CD14-positive monocyte (primary cell): ENCODE results near the gene RNF13. TPM values are rescaled to one million over a fixed set of nuclear protein-coding genes. Genes with fewer than 3 reads are reported as not detected.
"Not testable (repeated sequence)": the region's sequence is repeated elsewhere in the genome, so short reads cannot be mapped to it uniquely, and the experiment has no call there.

ENCODE experiments used
- DNase-seq, 3 donors: peaks; one replicate each; pipeline ENCODE4 v3.0.0-alpha.2; 2011 to 2022
- H2AFZ ChIP-seq: 2 replicates; pipeline ENCODE4 v1.6.0; 2012; ENCODE audit warnings: mild to moderate bottlenecking, low read depth, low read length, inconsistent platforms; ENCODE audit not compliant: insufficient read depth, poor library complexity, severe bottlenecking
- H3K27ac ChIP-seq, 2 donors: 1 replicate in 1 of 2; 2 replicates in 1 of 2; pipeline ENCODE4 v1.5.1; 2012 to 2013; ENCODE audit warnings: low read length in 2 of 2, control low read depth in 1 of 2, inconsistent platforms in 1 of 2, low read depth in 1 of 2, mild to moderate bottlenecking in 1 of 2
- H3K27me3 ChIP-seq, 2 donors: one replicate each; pipeline versions ENCODE4 v1.6.0 to v1.6.1; 2011 to 2013; ENCODE audit warnings: low read length in 2 of 2; ENCODE audit not compliant: control insufficient read depth in 2 of 2, insufficient read depth in 2 of 2
- H3K36me3 ChIP-seq, 2 donors: replicated peaks in 1 of 2; 1 replicate in 1 of 2; 2 replicates in 1 of 2; pipeline versions ENCODE4 v1.5.1 to v1.6.1; 2012 to 2013; ENCODE audit warnings: low read length in 2 of 2, control low read depth in 1 of 2, inconsistent platforms in 1 of 2, mild to moderate bottlenecking in 1 of 2; ENCODE audit not compliant: insufficient read depth in 2 of 2, control insufficient read depth in 1 of 2
- H3K4me1 ChIP-seq, 2 donors: 1 replicate in 1 of 2; 2 replicates in 1 of 2; pipeline versions ENCODE4 v1.5.1 to v1.6.1; 2012 to 2013; ENCODE audit warnings: low read length in 2 of 2, control low read depth in 1 of 2, inconsistent platforms in 1 of 2, mild to moderate bottlenecking in 1 of 2, moderate library complexity in 1 of 2; ENCODE audit not compliant: insufficient read depth in 2 of 2, control insufficient read depth in 1 of 2
- H3K4me2 ChIP-seq: replicated peaks from 2 replicates; pipeline ENCODE3; 2012; ENCODE audit warnings: low read length, moderate library complexity, mild to moderate bottlenecking; ENCODE audit not compliant: poor library complexity, severe bottlenecking; ENCODE audit errors: extremely low read depth
- H3K4me3 ChIP-seq, 3 experiments: fragments of 200-600 bp in 1 of 3; sonication (generic) in 1 of 3; replicated peaks in 1 of 3; 1 replicate in 2 of 3; 2 replicates in 1 of 3; pipeline ENCODE4 v1.5.1; 2011 to 2013; ENCODE audit warnings: low read length in 3 of 3, mild to moderate bottlenecking in 3 of 3, control low read depth in 2 of 3, low read depth in 2 of 3, inconsistent platforms in 1 of 3, moderate library complexity in 1 of 3
- H3K79me2 ChIP-seq: 2 replicates; pipeline ENCODE4 v1.6.0; 2012; ENCODE audit warnings: mild to moderate bottlenecking, control low read depth, inconsistent platforms, low read length, moderate library complexity; ENCODE audit not compliant: insufficient read depth
- H3K9ac ChIP-seq: 2 replicates; pipeline ENCODE4 v1.6.0; 2017; ENCODE audit warnings: low read length, mild to moderate bottlenecking; ENCODE audit not compliant: insufficient read depth, poor library complexity, severe bottlenecking
- H3K9me3 ChIP-seq, 2 donors: replicated peaks in 1 of 2; 1 replicate in 1 of 2; 2 replicates in 1 of 2; pipeline versions ENCODE4 v1.5.1 to v1.6.1; 2012 to 2013; ENCODE audit warnings: low read length in 2 of 2, control low read depth in 1 of 2; ENCODE audit not compliant: control insufficient read depth in 1 of 2, insufficient read depth in 1 of 2
- H4K20me1 ChIP-seq: 2 replicates; pipeline ENCODE4 v1.6.0; 2012; ENCODE audit warnings: mild to moderate bottlenecking, low read length, control low read depth, moderate library complexity; ENCODE audit not compliant: insufficient read depth
- H3K27ac Mint-ChIP-seq, 7 donors: one replicate each; pipeline ENCODE4 v1.8.0; 2020; ENCODE audit warnings: mild to moderate bottlenecking in 7 of 7, mixed read lengths in 7 of 7, moderate library complexity in 6 of 7, inconsistent platforms in 2 of 7
- H3K27me3 Mint-ChIP-seq, 3 donors: one replicate each; pipeline ENCODE4 v1.8.0; 2021 to 2022; ENCODE audit warnings: low read depth in 3 of 3, mild to moderate bottlenecking in 3 of 3, mixed read lengths in 3 of 3, moderate library complexity in 3 of 3, inconsistent platforms in 1 of 3
- H3K36me3 Mint-ChIP-seq, 2 donors: one replicate each; pipeline ENCODE4 v1.8.0; 2020; ENCODE audit warnings: mixed read lengths in 2 of 2, inconsistent platforms in 1 of 2, mild to moderate bottlenecking in 1 of 2
- H3K4me1 Mint-ChIP-seq: one replicate; pipeline ENCODE4 v1.8.0; 2020; ENCODE audit warnings: mild to moderate bottlenecking, mixed read lengths
- H3K4me3 Mint-ChIP-seq, 2 donors: one replicate each; pipeline ENCODE4 v1.8.0; 2020; ENCODE audit warnings: mild to moderate bottlenecking in 2 of 2, mixed read lengths in 2 of 2, moderate library complexity in 1 of 2
- H3K9me3 Mint-ChIP-seq, 7 donors: one replicate each; pipeline ENCODE4 v1.8.0; 2020 to 2022; ENCODE audit warnings: mixed read lengths in 7 of 7, mild to moderate bottlenecking in 6 of 7, moderate library complexity in 6 of 7, inconsistent platforms in 2 of 7
- WGBS: methylation state at CpG from one replicate; pipeline ENCODE4 v1.1.5; 2013; ENCODE audit warnings: missing lambda C conversion rate; ENCODE audit not compliant: insufficient coverage; 5-methylcytosine and 5-hydroxymethylcytosine counted together
- intact Hi-C, 2 donors: fragments of 100-400 bp; cut with micrococcal nuclease; formaldehyde crosslinking; loops; one replicate each; pipeline versions ENCODE4 v1.15.0 to v1.15.1; 2023
- polyA plus RNA-seq, 3 donors: library from polyadenylated mRNA; depleted of rRNA in 1 of 3; unstranded in 2 of 3; stranded (reverse) in 1 of 3; fragments of 300-500 nt in 2 of 3; fragments of >200 nt in 1 of 3; fragmentation: Illumina TruSeq in 2 of 3; gene quantifications; 1 replicate in 2 of 3; 2 replicates in 1 of 3; pipeline ENCODE4 v1.2.3, GENCODE V29; 2012 to 2021
- TF ChIP-seq, protein P1 (sequence below): fragments of 200-600 bp; IDR thresholded peaks from one replicate; pipeline ENCODE4 v1.8.0; 2022; ENCODE audit warnings: antibody characterized with exemption, mild to moderate bottlenecking

Gene RNF13
- polyA plus RNA-seq, 3 donors: 95.4 to 481 (median 462) TPM

GRCh38 chr3:149839469-149839868 lies 26.5 kb downstream of the RNF13 start:
- H3K9ac ChIP-seq, H3K27me3 Mint-ChIP-seq, H3K4me2 ChIP-seq, DNase-seq, H3K4me3 ChIP-seq, H3K27me3 ChIP-seq, H2AFZ ChIP-seq, intact Hi-C loops, H3K4me3 Mint-ChIP-seq, H3K4me1 ChIP-seq: not testable (repeated sequence)
- H3K36me3 Mint-ChIP-seq: peaks cover 24 to 27% of the 10 kb centered on the region in 2 donors
- Histone ChIP-seq H3K27ac (peak overlapping the region in 1 of 2 donors; percentile 31), H3K79me2 (peaks cover 92% of the 10 kb centered on the region), H3K9me3 (peaks cover 23 to 28% of the 10 kb centered on the region in 2 donors), H3K36me3 (peaks cover 4 to 14% of the 10 kb centered on the region in 2 donors), H4K20me1 (peaks cover 86% of the 10 kb centered on the region)
- H3K27ac Mint-ChIP-seq: peak overlapping the region in 5 of 7 donors; percentile 32 to 71 (median 57)
- WGBS: no CpG with 5 or more reads among the region's 3 CpGs
- H3K4me1 Mint-ChIP-seq: peaks cover 22% of the 10 kb centered on the region
- peaks cover 11 to 32% (median 27%) of the 10 kb centered on the region in 7 donors for H3K9me3 Mint-ChIP-seq

DNA sequence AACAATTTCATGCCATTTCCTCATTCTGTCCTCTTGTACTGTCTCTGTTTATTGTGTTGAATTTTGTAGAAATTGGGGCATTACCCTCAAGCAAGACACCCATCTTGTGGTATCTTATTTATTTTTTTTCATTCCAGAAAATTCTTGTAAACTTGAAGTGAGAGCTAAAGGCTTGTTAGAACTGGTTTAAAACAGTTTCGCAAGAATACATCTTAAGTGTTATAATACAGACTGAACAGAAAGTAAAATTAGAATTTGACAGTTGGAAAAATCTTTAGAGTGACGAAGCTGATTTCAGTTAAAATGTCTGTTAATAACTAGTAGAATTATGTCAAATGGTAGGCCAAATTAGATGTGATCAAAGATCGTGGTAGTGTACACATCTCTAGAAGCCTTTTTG lies 26.9 kb downstream of the RNF13 start:
- DNase-seq: no peak
- Histone ChIP-seq H3K4me3 (no peak overlapping the region), H3K27me3 (no peaks in the 10 kb centered on the region), H3K79me2 (peaks cover 92% of the 10 kb centered on the region), H3K27ac (peak overlapping the region in 1 of 2 donors; percentile 31), H3K9me3 (peaks cover 21 to 24% of the 10 kb centered on the region in 2 donors), H3K36me3 (peaks cover 4 to 14% of the 10 kb centered on the region in 2 donors), H3K4me1 (no peaks in the 10 kb centered on the region), H3K9ac (no peak overlapping the region), H4K20me1 (peaks cover 86% of the 10 kb centered on the region), H2AFZ (no peak overlapping the region), H3K4me2 (no peak overlapping the region)
- Mint-ChIP-seq H3K27ac (peak overlapping the region in 5 of 7 donors; percentile 32 to 71 (median 63)), H3K36me3 (peaks cover 24 to 25% of the 10 kb centered on the region in 2 donors), H3K4me1 (peaks cover 24% of the 10 kb centered on the region), H3K4me3 (peak overlapping the region in 1 of 2 donors; percentile 32), H3K27me3 (no peaks in the 10 kb centered on the region), H3K9me3 (peaks cover 7 to 31% (median 26%) of the 10 kb centered on the region in 7 donors)
- intact Hi-C loops: no loop called here
- no CpG with 5 or more reads among the region's 3 CpGs for WGBS
- TF ChIP-seq, protein P1, sequence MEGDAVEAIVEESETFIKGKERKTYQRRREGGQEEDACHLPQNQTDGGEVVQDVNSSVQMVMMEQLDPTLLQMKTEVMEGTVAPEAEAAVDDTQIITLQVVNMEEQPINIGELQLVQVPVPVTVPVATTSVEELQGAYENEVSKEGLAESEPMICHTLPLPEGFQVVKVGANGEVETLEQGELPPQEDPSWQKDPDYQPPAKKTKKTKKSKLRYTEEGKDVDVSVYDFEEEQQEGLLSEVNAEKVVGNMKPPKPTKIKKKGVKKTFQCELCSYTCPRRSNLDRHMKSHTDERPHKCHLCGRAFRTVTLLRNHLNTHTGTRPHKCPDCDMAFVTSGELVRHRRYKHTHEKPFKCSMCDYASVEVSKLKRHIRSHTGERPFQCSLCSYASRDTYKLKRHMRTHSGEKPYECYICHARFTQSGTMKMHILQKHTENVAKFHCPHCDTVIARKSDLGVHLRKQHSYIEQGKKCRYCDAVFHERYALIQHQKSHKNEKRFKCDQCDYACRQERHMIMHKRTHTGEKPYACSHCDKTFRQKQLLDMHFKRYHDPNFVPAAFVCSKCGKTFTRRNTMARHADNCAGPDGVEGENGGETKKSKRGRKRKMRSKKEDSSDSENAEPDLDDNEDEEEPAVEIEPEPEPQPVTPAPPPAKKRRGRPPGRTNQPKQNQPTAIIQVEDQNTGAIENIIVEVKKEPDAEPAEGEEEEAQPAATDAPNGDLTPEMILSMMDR: no peak
